HG03175 (cell line): Measurements from ENCODE around the gene RNF14.
"Not testable (repeated sequence)": the region's sequence is repeated elsewhere in the genome, so short reads cannot be mapped to it uniquely, and the experiment has no call there.

ENCODE experiments used
- ATAC-seq: cut with Tn5 transposase; IDR thresholded peaks from one replicate; pipeline ENCODE4 v1.9.1; 2021; ENCODE audit warnings: mild to moderate bottlenecking, moderate library complexity; ENCODE audit not compliant: unreplicated experiment

The RNF14 gene, protein sequence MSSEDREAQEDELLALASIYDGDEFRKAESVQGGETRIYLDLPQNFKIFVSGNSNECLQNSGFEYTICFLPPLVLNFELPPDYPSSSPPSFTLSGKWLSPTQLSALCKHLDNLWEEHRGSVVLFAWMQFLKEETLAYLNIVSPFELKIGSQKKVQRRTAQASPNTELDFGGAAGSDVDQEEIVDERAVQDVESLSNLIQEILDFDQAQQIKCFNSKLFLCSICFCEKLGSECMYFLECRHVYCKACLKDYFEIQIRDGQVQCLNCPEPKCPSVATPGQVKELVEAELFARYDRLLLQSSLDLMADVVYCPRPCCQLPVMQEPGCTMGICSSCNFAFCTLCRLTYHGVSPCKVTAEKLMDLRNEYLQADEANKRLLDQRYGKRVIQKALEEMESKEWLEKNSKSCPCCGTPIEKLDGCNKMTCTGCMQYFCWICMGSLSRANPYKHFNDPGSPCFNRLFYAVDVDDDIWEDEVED

DNA sequence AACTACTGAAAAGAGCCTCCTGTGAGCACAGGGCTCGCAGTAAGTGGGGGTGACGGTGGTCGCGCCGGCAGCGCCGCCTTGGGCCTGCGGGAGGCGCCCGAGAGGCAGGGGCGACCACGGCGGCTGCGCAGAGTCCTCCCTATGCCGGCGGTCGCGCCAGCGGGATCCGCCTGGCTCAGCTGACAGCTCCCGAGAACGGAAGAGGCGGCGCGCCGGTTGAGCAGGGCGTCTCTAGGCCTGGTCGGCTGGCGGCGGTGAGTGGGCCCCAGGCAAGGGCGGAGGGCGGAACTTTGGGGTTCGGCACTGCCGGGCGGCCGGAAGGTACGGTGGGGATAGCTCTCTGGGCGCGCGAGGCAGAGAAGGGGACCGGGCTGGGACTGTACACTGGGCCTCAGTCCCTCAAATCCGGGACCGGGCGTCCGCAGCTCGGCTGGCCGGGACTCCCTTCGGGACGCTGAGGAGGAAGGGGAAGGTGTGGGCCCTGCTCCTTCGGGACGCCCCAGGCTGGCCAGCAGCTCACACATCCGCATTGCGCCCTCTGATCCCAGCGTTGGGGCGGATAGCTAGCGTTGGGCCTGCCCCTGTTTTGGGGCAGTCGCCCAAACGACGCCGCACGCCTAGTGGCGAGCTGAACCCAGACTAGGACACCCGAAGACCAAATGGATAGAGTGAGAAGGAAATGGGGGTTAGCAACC, at the start of gene RNF14:
Gene RNF14, plus strand, starts transcription at position 192 of the 695 bp plus-strand sequence. CDS start 4,484 bp downstream, outside the sequence.
- peak; percentile 89 for ATAC-seq

DNA sequence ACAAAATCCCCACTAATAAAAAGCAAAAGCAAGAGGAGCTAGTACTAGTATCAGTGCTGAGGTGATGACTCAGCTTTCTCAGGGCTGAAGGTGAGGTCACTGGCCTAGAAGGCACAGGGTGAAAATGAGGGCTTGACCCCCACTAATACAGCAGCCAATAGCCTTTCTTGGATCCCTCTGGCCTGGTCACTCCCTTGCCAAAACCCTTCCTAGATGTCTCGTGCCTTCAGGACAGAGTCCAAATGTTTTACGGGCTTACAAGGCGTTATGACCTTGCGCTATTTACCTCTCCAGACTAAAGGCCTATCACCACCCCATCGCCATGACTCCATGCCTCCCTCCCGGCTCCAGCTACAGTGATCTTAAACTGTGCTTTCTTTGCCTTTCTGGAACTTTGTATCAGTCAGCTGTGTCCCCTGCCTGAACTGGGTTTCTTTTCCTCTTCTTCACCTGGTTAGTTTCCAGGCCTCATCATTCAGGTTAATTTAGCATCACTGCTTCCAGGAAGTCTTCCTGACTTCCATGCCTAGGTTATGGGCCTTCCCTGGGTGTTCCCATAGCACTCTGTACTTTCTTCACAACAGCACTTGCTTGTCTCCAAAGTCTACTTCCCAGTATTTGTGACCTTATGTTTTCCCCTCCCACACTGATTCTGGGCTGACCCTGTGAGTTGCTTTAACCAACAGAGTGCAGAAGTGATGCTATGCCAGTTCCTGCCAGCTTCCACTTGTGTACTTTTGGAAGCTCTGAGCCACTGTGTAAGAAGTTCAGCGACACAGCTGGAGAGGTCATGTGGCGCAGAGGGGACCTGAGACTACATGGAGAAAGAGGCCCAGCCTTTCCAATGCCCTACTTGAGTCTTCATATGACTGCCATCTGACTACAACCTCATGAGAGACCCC, 49.4 kb upstream of the RNF14 start:
- no peak for ATAC-seq

DNA sequence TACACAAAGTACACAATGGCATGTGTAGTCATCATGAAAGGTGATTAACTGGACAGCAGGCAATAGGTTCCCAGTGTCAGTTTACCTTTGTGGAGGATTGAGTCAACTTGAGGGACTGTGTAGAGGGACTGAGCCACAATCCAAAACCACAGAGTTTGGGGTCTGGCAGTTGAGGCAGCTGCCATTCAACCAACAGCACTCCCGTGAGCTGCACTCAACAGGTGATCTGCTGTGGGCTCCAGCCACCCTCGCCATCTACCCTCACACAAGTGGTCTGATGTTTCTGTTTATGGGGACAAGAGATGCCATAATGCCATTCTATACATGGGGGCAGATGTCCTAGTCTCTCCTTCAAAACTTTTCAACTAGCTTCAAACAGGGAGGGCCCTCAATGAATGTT, 48.1 kb upstream of the RNF14 start:
- no peak for ATAC-seq

DNA sequence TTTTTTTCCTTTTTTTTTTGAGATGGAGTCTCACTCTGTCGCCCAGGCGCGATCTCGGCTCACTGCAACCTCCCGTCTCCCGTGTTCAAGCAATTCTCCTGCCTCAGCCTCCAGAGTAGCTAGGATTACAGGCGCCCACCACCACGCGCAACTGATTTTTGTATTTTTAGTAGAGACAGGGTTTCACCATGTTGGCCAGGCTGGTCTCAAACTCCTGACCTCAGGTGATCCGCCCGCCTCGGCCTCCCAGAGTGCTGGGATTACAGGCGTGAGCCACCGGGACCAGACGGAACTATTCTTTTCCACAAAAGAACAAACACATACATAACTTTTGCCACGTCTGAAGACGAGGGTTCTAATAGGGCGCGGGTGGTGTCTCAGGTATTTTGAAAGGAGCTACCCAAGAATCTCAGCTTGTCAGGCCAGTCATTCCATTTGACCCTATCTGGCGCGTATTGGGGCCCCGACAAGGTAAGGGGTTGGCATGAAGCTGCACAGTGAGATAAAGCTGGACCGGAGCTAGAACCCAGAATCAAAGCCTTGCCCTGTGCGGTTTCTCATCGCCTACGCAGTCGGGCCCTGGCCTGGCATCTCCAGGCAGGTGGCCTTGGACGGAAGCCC, 46.0 kb upstream of the RNF14 start:
- not testable (repeated sequence) for ATAC-seq

DNA sequence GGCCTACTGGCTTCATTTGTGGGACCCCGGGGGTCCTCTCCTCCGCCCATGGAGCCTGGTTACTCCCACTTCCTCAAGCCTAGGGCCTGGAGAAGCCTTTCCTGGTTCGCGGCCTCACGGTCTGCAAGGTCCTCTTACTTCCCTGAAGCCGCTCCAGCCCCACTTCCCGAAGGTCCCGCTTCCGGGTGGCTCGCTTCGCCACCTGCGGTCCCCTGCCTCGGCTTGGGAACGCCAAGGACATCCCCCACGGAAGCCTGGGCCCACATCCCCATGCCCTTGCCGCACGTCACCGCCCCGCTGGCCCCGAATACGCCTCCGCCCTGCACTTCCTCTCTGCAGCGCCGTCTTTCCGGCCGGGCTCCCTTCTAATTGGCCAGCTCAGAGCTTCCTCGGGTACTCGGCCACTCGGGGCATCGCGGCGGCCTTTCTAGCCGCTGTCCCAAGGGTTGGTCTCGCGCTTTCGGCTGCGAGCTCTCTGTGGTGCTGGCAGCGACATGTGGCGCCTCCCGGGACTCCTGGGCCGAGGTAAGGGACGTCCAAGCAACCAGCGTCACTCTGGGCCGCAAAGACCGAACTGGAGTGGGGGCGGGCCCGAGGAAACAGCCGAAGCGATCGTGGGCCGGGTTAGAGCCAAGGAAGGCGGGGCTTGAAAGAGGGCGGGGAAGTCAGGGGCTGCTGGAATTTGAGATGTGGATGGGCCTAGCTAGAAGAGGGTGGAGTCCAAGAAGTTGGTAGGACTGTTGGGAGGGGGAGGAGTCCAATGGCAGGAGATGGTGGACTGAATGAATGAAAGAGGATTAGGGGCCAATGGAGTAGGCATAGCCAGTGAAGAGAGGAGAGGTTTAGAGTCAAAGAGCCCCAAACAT, 45.2 kb upstream of the RNF14 start, which contains the start of gene DELE1:
Gene DELE1, plus strand, starts transcription at position 424 of the 866 bp plus-strand sequence. Its CDS starts 71 bp downstream, at position 495.
- ATAC-seq: peak; percentile 98

DNA sequence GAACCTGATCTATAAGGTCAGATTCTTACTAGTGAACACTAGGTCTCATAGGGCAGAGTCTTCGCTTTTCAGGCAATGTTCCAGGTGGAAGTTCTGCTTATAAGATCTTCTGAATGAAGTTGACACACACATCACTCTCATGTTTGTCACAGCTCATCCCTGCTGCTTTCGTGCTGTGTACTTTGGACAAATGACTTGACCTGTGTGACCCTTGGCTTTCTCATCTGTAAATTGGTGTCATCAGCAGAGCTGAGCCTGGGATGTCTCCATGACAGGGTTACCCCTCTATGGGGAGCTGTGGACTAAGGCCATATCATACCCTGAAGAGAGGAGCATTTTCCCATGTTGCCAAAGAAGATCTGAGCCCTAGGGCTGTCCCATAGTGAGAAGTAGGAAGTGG, 42.5 kb upstream of the RNF14 start:
- ATAC-seq: no peak

DNA sequence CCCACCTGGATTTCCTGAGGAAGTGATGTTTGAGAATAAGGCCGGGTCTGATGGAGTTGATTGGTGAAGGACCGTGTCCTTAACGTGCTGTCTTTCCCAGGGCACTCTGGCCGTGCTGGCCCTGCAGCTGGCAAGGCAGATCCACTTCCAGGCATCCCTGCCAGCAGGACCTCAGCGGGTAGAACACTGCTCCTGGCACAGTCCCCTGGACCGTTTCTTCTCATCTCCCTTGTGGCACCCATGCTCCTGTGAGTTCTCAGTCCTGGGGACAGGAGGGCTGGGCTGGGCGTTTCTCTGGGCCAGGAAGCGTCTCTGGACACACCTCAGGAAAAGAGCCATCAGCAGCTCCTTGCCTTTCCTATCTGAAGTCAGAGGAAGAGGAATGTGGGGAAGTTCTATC, 40.9 kb upstream of the RNF14 start:
- no peak for ATAC-seq

DNA sequence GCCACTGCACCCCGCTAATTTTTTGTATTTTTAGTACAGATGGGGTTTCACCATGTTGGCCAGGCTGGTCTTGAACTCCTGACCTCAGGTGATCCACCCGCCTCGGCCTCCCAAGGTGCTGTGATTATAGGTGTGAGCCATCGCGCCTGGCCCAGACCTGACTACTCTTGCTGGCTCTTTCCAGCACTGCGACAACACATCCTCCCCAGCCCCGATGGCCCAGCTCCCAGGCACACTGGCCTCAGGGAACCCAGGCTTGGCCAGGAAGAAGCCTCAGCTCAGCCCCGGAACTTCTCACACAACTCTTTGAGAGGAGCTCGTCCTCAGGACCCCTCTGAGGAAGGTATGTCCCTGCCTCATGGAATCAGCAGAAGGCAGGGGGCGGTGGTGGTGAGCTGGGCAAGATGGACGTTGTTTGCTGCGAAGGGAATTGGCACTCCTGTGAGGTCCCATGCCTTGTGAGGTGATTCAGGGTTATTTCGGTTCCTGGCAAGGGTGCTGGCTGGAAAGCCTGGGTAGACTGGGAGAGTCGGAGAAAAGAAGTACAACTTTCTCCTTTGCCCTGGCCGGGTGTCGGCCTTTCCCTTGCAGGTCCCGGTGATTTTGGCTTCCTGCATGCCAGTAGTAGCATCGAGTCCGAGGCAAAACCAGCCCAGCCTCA, 39.4 kb upstream of the RNF14 start:
- no peak for ATAC-seq

DNA sequence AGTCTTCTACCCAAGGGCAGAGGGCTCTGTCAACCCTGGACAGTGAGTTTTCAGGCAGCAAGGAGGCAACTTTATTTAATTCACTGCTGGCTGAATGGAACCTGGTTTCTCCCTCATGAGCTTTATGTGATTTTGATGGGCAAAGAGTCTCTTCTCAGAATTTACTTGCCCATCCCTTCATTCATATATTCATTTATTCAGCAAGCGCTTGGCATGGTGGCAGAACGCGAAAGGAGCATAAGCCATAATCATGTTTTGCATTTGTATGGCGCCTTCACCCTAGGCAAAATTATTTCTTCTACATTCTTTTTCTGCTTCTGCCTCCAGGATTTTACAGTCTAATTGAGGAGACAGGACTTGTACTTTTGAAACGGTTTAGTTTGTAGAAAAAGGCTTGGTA, 37.2 kb upstream of the RNF14 start:
- no peak for ATAC-seq

DNA sequence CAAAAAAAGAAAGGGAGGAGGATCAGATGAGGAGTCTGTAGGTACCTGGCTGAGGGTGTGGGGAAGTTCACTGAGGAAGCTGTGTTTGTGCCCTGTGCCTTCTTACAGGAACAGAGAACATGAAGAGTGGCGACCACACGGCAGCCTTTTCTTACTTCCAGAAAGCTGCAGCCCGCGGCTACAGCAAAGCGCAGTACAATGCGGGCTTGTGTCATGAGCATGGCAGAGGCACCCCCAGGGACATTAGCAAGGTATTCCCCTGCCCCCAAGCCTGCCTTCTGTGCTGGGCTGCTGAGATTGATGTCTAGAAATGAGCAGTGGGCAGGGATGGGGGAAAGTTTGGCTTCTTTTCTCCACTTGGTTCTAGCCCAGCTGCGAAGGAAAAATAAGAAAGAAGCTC, 35.8 kb upstream of the RNF14 start:
- ATAC-seq: no peak

DNA sequence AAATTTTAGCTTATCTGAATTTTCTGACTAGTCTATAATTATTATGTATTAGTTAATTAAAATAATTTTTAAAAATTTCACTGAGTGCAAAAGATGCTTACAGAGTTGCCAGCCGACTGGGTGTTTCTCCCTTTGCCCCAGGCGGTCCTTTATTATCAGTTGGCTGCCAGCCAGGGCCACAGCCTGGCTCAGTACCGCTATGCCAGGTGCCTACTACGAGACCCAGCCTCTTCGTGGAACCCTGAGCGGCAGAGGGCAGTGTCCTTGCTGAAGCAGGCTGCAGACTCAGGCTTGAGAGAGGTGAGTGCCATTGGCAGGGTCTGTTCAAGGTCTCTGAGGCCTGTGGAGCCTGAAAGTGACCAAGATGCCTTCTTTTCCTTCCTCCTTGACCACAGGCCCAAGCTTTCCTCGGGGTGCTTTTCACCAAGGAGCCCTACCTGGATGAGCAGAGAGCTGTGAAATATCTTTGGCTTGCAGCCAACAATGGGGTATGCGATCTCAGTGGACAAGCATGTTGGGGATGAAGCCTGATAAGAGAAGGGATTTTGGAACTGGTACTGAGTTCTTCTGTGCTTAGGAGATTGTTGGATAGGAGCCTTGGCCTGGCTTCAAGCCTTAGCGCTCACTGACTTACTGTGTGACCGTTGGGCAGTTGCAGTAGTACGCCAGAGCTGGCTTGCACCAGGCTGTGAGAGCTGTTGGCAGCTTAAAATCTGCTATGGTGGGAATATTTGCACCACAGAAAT, 34.6 kb upstream of the RNF14 start:
- no peak for ATAC-seq

DNA sequence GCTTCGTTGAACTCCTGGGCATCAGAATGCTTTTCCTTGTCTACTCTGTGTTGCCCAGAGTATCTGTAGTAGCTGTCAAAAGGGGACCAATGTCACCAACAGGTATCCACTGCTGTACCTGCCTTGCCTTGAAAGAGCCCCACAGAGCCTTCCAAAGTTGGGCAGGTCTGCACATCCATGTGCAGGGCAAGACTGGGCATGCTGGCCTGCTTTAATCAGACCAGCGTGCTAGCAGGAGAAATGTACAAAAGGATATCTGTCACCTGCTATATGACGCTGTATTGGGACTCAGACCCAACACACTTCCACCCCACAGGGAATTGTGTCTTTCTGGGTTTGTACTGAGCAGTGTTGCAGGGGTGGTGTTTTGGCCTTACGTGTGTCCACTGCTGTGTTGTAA, 33.4 kb upstream of the RNF14 start:
- no peak for ATAC-seq

DNA sequence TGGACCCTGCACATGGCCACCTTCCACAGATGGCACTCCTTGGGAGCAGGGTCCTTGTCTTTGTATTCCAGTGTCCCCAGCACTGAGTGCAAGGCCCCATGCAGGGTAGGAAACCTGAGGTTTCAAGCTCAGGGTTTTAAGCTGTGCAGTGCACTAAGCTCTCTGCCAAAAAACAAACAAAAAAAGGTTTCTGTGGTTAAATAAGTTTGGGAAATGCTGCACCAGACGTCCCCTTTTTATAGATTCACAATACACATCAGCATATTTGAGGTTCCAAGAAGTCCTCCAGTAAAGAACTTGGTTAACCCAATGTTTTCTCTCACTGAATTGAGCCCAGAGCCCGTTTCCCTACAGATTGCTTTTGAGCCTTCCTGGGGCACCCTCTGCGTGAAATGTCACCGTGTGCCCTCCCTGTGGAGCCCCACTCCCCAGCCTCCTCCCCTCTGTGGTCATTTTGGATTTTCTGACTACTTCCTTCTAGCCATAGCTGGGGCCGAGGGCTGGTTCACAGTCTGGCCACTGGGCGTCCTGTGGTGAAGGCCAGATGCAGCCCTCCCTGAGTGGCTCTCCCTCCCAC, 28.1 kb upstream of the RNF14 start:
- ATAC-seq: no peak

DNA sequence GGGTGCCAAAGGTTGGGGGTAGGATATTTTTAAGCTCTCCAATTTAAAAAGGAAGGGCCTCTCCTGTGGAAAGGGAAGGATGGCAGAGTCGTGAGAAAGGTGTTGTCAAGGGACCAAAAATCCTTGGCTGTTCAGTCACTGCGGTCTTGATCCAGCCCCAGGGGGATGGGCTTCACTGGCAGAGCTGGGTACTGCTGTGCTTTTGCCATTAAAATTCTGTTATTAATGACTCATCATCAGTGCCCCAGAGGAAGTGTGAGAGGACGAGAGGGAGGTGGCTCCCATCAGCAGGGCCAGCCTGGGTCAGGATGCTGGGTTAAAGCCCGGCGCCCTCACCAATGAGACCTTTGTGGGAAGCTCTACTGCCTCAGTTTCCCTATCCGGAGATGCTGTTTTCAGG, 27.6 kb upstream of the RNF14 start:
- no peak for ATAC-seq

DNA sequence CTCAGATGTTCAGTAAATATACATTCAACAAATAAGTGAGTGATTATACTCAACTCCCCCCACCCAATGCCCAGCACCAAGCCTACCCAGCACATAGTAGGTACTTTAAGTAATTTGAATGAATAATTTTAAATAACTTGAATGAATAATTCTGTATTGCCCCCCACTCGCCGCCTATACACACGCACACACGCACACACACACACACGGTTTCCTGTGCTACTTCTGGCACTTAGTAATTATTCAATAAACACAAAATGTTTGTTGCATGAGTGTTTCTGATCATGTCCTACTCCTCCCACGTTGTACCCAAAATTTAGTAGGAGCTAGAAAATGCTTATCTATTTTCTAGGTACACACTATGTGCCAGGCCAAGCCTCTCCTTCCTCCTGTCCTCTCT, 27.1 kb upstream of the RNF14 start:
- ATAC-seq: no peak

DNA sequence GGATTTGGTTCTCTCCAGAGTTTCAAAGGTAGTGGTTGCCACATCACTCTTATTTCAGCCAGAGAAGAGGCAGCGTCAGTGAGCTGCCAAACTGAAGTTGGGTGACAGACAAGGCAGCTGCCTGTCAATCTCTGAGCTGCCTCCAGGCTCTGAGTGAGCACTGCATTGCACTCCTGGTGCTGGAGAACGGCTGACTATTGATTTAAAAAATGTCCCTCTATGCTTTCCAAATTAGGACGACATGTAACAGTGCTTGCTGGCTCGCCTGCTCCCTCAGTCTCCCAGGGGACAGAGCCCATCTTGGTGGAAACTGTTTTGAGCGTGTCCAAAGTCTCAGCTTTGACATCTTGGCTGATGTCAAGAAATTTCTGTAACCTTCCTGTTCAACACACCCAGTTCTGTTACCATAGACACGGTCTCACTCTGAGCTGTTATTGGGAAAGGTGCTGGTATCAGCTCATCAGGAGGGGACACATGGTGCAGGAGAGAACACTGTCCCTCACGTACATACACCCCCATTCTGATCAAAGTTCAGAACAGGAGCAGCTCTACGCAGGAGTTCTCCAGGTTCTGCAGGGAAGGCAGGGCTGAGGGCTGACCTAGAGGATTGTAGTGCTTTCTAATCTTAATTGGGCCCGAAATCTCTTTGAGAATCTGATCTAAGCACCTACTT, 26.6 kb upstream of the RNF14 start:
- no peak for ATAC-seq

DNA sequence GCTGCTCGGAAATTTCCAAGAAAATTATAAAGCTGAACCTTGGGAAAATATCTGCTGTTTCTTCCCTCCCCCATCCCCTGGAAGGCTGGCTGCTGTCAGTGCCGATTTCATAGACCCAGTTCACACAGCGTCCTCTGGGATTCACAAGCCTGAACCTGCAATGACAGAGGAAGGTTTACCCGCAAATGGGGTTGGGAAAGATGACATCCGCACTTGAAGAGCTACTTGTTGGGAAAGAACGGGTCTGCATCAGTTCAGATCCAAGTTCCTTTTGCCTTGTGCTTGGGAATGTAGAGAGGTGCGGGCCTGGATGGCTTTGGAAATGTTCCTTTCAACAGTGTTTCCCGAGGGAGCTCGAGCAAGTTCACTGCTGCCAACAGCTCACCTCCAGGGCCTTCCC, 24.8 kb upstream of the RNF14 start:
- no peak for ATAC-seq
